BLaER1 treated with 17β-estradiol and CSF1 and Interleukin-3, amounts not matched to agents 10 nM and 100 nM (cell line): ENCODE results near the gene GABRD.
A peak's percentile ranks its signal among the peaks of the same experiment; 100 is the strongest.
"Not testable (repeated sequence)": the region's sequence is repeated elsewhere in the genome, so short reads cannot be mapped to it uniquely, and the experiment has no call there.

Source experiments
- H3K27ac ChIP-seq, 11 experiments: shearing (Covaris generic); formaldehyde crosslinking; 2 replicates each; pipeline ENCODE4 v1.8.1; 2022
- H3K27me3 ChIP-seq, 11 experiments: shearing (Covaris generic); formaldehyde crosslinking; 2 replicates each; pipeline ENCODE4 v1.8.1; 2022
- H3K36me3 ChIP-seq, 11 experiments: shearing (Covaris generic); formaldehyde crosslinking; 2 replicates each; pipeline ENCODE4 v1.8.1; 2022
- H3K4me1 ChIP-seq, 10 experiments: shearing (Covaris generic); formaldehyde crosslinking; 2 replicates each; pipeline ENCODE4 v1.8.1; 2022
- H3K4me2 ChIP-seq, 11 experiments: shearing (Covaris generic); formaldehyde crosslinking; 2 replicates each; pipeline ENCODE4 v1.8.1; 2022
- H3K4me3 ChIP-seq, 10 experiments: shearing (Covaris generic); formaldehyde crosslinking; 2 replicates each; pipeline ENCODE4 v1.8.1; 2022
- H3K9ac ChIP-seq, 11 experiments: shearing (Covaris generic); formaldehyde crosslinking; 2 replicates each; pipeline ENCODE4 v1.8.1; 2022
- H3K9me3 ChIP-seq, 11 experiments: shearing (Covaris generic); formaldehyde crosslinking; replicated peaks in 1 of 11; 2 replicates each; pipeline ENCODE4 v1.8.1; 2022
- H4K20me1 ChIP-seq, 11 experiments: shearing (Covaris generic); formaldehyde crosslinking; 2 replicates each; pipeline ENCODE4 v1.8.1; 2022
- Cebpa-rat ChIP-seq, 11 experiments: shearing (Covaris generic); IDR thresholded peaks; 2 replicates each; pipeline ENCODE4 v1.8.1; 2022

The GABRD gene

GRCh38 chr1:1974834-1975233, 44.3 kb upstream of the GABRD start:
- Histone ChIP-seq H3K27me3 (no peaks in the 10 kb centered on the region; a peak in 1 of 22 replicates), H3K4me1 (peaks cover 23 to 57% (median 41%) of the 10 kb centered on the region in 10 experiments), H3K4me3 (no peak overlapping the region), H4K20me1 (peaks cover 0 to 5% (median 0%) of the 10 kb centered on the region in 11 experiments; a peak in 3 of 22 replicates), H3K4me2 (peak overlapping the region in 5 of 11 experiments; percentile 6 to 70 (median 36); a peak in 5 of 22 replicates), H3K9me3 (peaks cover 0 to 7% (median 5%) of the 10 kb centered on the region in 11 experiments; a peak in 9 of 22 replicates), H3K36me3 (no peaks in the 10 kb centered on the region), H3K9ac (no peak overlapping the region), H3K27ac (no peak overlapping the region)
- no peak for TF ChIP-seq Cebpa-rat (IDR thresholded peaks at IDR 0.05)

- no peaks in the 10 kb centered on the region for H3K36me3 ChIP-seq
- H3K27ac ChIP-seq, result no peak overlapping the region
- no peak for TF ChIP-seq Cebpa-rat (IDR thresholded peaks at IDR 0.05)
- H4K20me1 ChIP-seq, result no peaks in the 10 kb centered on the region; a peak in 1 of 22 replicates
- peaks cover 3 to 12% (median 9%) of the 10 kb centered on the region in 11 experiments; a peak in 17 of 22 replicates for H3K9me3 ChIP-seq
- peaks cover 23 to 54% (median 40%) of the 10 kb centered on the region in 10 experiments for H3K4me1 ChIP-seq
- H3K9ac ChIP-seq, result no peak overlapping the region
- H3K4me2 ChIP-seq, result peak overlapping the region in 7 of 11 experiments; percentile 6 to 70 (median 7); a peak in 8 of 22 replicates
- H3K27me3 ChIP-seq, result no peaks in the 10 kb centered on the region; a peak in 1 of 22 replicates
- no peak overlapping the region for H3K4me3 ChIP-seq
Measured at GRCh38 chr1:1975535-1975934, 43.6 kb upstream of the GABRD start.

GRCh38 chr1:1976031-1976430, 43.1 kb upstream of the GABRD start:
- Histone ChIP-seq H3K27me3 (no peaks in the 10 kb centered on the region; a peak in 1 of 22 replicates), H3K9ac (no peak overlapping the region), H3K4me1 (peaks cover 23 to 54% (median 40%) of the 10 kb centered on the region in 10 experiments), H4K20me1 (no peaks in the 10 kb centered on the region; a peak in 1 of 22 replicates), H3K4me3 (no peak overlapping the region), H3K27ac (no peak overlapping the region), H3K9me3 (peaks cover 6 to 17% (median 13%) of the 10 kb centered on the region in 11 experiments; a peak in 17 of 22 replicates), H3K4me2 (peak overlapping the region in 7 of 11 experiments; percentile 6 to 70 (median 7); a peak in 8 of 22 replicates), H3K36me3 (no peaks in the 10 kb centered on the region)
- no peak for TF ChIP-seq Cebpa-rat (IDR thresholded peaks at IDR 0.05)

GRCh38 chr1:1978108-1978507, 41.0 kb upstream of the GABRD start:
- Histone ChIP-seq H3K9ac (no peak overlapping the region), H3K4me2 (no peak overlapping the region), H3K9me3 (peaks cover 9 to 31% (median 26%) of the 10 kb centered on the region in 11 experiments; a peak in 18 of 22 replicates), H4K20me1 (no peaks in the 10 kb centered on the region; a peak in 1 of 22 replicates), H3K4me3 (no peak overlapping the region), H3K27ac (no peak overlapping the region), H3K36me3 (no peaks in the 10 kb centered on the region), H3K4me1 (peaks cover 18 to 45% (median 32%) of the 10 kb centered on the region in 10 experiments), H3K27me3 (no peaks in the 10 kb centered on the region)
- TF ChIP-seq Cebpa-rat (IDR thresholded peaks at IDR 0.05), result no peak

GRCh38 chr1:1978690-1979481, 40.3 kb upstream of the GABRD start:
- peaks cover 15 to 41% (median 25%) of the 10 kb centered on the region in 10 experiments; a peak in 19 of 20 replicates for H3K4me1 ChIP-seq
- H4K20me1 ChIP-seq, H3K27me3 ChIP-seq, H3K36me3 ChIP-seq, H3K27ac ChIP-seq, H3K4me3 ChIP-seq, H3K4me2 ChIP-seq, H3K9ac ChIP-seq: not testable (repeated sequence)
- H3K9me3 ChIP-seq, result peaks cover 9 to 31% (median 26%) of the 10 kb centered on the region in 11 experiments; a peak in 18 of 22 replicates

- no peaks in the 10 kb centered on the region for H3K36me3 ChIP-seq
- no peaks in the 10 kb centered on the region for H3K27me3 ChIP-seq
- TF ChIP-seq Cebpa-rat (IDR thresholded peaks at IDR 0.05), result no peak
- H4K20me1 ChIP-seq, result no peaks in the 10 kb centered on the region
- H3K9ac ChIP-seq, result no peak overlapping the region
- H3K4me1 ChIP-seq, result peaks cover 14 to 34% (median 19%) of the 10 kb centered on the region in 10 experiments; a peak in 18 of 20 replicates
- H3K27ac ChIP-seq, result no peak overlapping the region
- no peak overlapping the region for H3K4me2 ChIP-seq
- peaks cover 9 to 31% (median 26%) of the 10 kb centered on the region in 11 experiments; a peak in 18 of 22 replicates for H3K9me3 ChIP-seq
- no peak overlapping the region for H3K4me3 ChIP-seq
Measured at GRCh38 chr1:1979482-1980165, 39.5 kb upstream of the GABRD start.

- no peak overlapping the region for H3K4me2 ChIP-seq
- no peak for TF ChIP-seq Cebpa-rat (IDR thresholded peaks at IDR 0.05)
- H3K4me1 ChIP-seq, result peaks cover 5 to 24% (median 16%) of the 10 kb centered on the region in 10 experiments; a peak in 18 of 20 replicates
Measured at GRCh38 chr1:1980467-1981141, 38.5 kb upstream of the GABRD start.

GRCh38 chr1:1981142-1981500, 38.0 kb upstream of the GABRD start:
- no peaks in the 10 kb centered on the region for H4K20me1 ChIP-seq
- H3K9me3 ChIP-seq, result peaks cover 9 to 31% (median 24%) of the 10 kb centered on the region in 11 experiments; a peak in 18 of 22 replicates
- H3K4me3 ChIP-seq, result no peak overlapping the region
- no peak for TF ChIP-seq Cebpa-rat (IDR thresholded peaks at IDR 0.05)
- H3K9ac ChIP-seq, result no peak overlapping the region
- H3K27ac ChIP-seq, result no peak overlapping the region
- H3K4me1 ChIP-seq, result peaks cover 0 to 19% (median 15%) of the 10 kb centered on the region in 10 experiments; a peak in 16 of 20 replicates
- H3K4me2 ChIP-seq, result no peak overlapping the region
- no peaks in the 10 kb centered on the region for H3K36me3 ChIP-seq
- H3K27me3 ChIP-seq, result no peaks in the 10 kb centered on the region

More at GRCh38 chr1:1980467-1981141, 38.5 kb upstream of the GABRD start:
- no peak overlapping the region for H3K27ac ChIP-seq
- H4K20me1 ChIP-seq, result no peaks in the 10 kb centered on the region
- no peak overlapping the region for H3K4me3 ChIP-seq
- no peak overlapping the region for H3K9ac ChIP-seq
- H3K36me3 ChIP-seq, result no peaks in the 10 kb centered on the region
- H3K27me3 ChIP-seq, result no peaks in the 10 kb centered on the region
- peaks cover 9 to 31% (median 26%) of the 10 kb centered on the region in 11 experiments; a peak in 18 of 22 replicates for H3K9me3 ChIP-seq

- H3K4me3 ChIP-seq, H3K36me3 ChIP-seq: not testable (repeated sequence)
Measured at GRCh38 chr1:1981631-1982327, 37.4 kb upstream of the GABRD start.

More at GRCh38 chr1:1981631-1982327, 37.4 kb upstream of the GABRD start:
- not testable (repeated sequence) for H3K9ac ChIP-seq, H4K20me1 ChIP-seq, H3K4me2 ChIP-seq, H3K27me3 ChIP-seq, H3K27ac ChIP-seq
- Histone ChIP-seq H3K4me1 (peaks cover 0 to 13% (median 9%) of the 10 kb centered on the region in 10 experiments; a peak in 15 of 20 replicates), H3K9me3 (peaks cover 9 to 31% (median 22%) of the 10 kb centered on the region in 11 experiments; a peak in 17 of 22 replicates)
